ENCODE data around the gene MRPS18C. TPM values are rescaled to one million over a fixed set of nuclear protein-coding genes. Genes with fewer than 3 reads are reported as not detected.
"Not testable (repeated sequence)": the region's sequence is repeated elsewhere in the genome, so short reads cannot be mapped to it uniquely, and the experiment has no call there.

Gene MRPS18C
- total RNA-seq, 4 donors from 2014 or later = 9.9 to 30.8 (median 22.7) TPM

- H3K4me3 ChIP-seq = peak within 1 kb of the TSS; percentile 77 to 86 (median 80)
- peak; percentile 67 to 83 for TF ChIP-seq POLR2A (IDR thresholded peaks at IDR 0.05)
- TF ChIP-seq, protein P1, sequence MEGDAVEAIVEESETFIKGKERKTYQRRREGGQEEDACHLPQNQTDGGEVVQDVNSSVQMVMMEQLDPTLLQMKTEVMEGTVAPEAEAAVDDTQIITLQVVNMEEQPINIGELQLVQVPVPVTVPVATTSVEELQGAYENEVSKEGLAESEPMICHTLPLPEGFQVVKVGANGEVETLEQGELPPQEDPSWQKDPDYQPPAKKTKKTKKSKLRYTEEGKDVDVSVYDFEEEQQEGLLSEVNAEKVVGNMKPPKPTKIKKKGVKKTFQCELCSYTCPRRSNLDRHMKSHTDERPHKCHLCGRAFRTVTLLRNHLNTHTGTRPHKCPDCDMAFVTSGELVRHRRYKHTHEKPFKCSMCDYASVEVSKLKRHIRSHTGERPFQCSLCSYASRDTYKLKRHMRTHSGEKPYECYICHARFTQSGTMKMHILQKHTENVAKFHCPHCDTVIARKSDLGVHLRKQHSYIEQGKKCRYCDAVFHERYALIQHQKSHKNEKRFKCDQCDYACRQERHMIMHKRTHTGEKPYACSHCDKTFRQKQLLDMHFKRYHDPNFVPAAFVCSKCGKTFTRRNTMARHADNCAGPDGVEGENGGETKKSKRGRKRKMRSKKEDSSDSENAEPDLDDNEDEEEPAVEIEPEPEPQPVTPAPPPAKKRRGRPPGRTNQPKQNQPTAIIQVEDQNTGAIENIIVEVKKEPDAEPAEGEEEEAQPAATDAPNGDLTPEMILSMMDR (IDR thresholded peaks at IDR 0.05) = no peak
- peak within 1 kb of the TSS; percentile 82 to 94 (median 89) for H3K27ac ChIP-seq
- no peaks in the 10 kb centered on the region for H3K9me3 ChIP-seq
- no peaks in the 10 kb centered on the region for H3K36me3 ChIP-seq
- no peaks in the 10 kb centered on the region for H3K27me3 ChIP-seq
- DNase-seq = peak; percentile 96 to 98 (median 97)
- H3K4me1 ChIP-seq = peaks cover 0 to 9% (median 0%) of the 10 kb centered on the region in 4 donors
Observed at GRCh38 chr4:83484500-83485461, 28.9 kb downstream of the MRPS18C start, which contains the start of gene ABRAXAS1. Gene ABRAXAS1, minus strand, starts transcription at chr4:83485100. Its CDS starts 28 bp downstream, at chr4:83485072.

DNA sequence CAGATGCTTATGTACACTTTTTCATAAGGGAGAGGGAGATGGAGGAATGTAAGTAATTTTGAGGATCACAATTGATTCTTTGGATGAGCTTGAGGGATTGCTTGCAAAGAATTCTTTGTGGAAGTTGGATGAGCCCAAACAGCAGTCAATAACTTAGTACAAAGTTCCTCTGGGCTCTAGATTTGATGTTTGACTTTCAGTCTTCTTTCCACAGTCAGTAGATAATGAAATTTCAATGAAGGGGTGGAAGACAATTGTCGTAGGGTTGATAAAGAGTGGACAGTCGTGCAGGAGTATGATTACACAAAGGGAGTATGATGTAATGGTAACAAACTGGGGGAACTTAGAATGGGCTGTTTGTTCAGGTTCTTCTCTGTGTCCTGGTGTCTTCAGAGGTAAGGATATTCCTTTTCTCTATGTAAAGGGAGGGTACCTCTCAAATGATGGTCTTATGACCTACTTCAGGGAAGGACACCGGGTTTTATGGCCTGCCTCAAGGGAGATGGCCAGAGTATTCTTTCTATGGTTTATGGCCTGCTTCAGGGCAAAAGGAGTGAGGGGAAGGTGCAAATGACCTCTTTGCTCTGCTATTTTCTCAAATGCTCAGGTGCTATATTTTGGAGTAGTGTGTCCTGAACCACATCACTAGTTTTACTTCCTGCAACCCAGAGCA is 30.7 kb downstream of the MRPS18C start:
- TF ChIP-seq POLR2A (IDR thresholded peaks at IDR 0.05) = no peak
- TF ChIP-seq, protein P1 (IDR thresholded peaks at IDR 0.05) = no peak
- DNase-seq = no peak
- no peak overlapping the region for H3K4me3 ChIP-seq
- H3K9me3 ChIP-seq = no peaks in the 10 kb centered on the region
- no peaks in the 10 kb centered on the region for H3K27me3 ChIP-seq
- peaks cover 0 to 9% (median 0%) of the 10 kb centered on the region in 4 donors for H3K4me1 ChIP-seq
- H3K36me3 ChIP-seq = no peaks in the 10 kb centered on the region
- no peak overlapping the region for H3K27ac ChIP-seq

DNA sequence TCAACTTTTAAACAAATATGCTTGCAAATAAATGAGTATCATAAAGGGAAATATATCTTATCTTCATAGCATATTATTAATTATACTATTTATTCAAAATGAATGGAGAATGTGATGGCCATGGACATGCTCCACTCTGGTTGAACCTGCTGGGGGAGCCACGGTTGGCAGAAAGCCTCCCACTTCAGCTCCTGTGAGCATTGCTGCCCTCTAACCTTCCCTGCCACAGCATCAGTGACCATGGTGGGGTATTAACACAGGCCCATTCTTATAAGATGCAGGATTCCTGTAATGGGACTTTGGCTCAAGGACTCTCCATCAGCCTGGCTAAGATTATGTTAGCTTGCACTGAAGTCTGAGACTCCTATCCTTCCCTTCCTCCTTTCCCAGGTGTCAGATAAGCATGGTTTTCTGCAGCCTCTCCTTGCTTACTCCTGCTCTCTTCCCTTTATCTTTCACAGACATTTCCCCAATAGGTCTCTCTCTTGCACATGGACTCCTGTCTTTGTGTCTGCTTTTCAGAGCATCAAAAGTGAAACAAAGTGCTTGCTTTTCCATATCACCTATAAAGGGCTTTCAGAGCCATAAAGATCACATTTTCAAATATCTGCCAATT is 34.0 kb downstream of the MRPS18C start:
- Histone ChIP-seq H3K4me1 (peaks cover 0 to 4% (median 0%) of the 10 kb centered on the region in 4 donors), H3K27me3 (no peaks in the 10 kb centered on the region), H3K9me3 (no peaks in the 10 kb centered on the region), H3K27ac (no peak overlapping the region), H3K4me3 (no peak overlapping the region), H3K36me3 (no peaks in the 10 kb centered on the region)
- TF ChIP-seq, protein P1 (IDR thresholded peaks at IDR 0.05) = no peak
- no peak for TF ChIP-seq POLR2A (IDR thresholded peaks at IDR 0.05)
- no peak for DNase-seq

- no peaks in the 10 kb centered on the region for H3K36me3 ChIP-seq
- peak in 1 of 3 donors; percentile 55 for DNase-seq
- H3K27ac ChIP-seq = no peak overlapping the region
- H3K4me3 ChIP-seq = no peak overlapping the region
- H3K9me3 ChIP-seq = no peaks in the 10 kb centered on the region
- no peaks in the 10 kb centered on the region for H3K4me1 ChIP-seq
- H3K27me3 ChIP-seq = no peaks in the 10 kb centered on the region
- TF ChIP-seq, protein P1 (IDR thresholded peaks at IDR 0.05) = peak; percentile 41 to 76 (median 63)
- no peak for TF ChIP-seq POLR2A (IDR thresholded peaks at IDR 0.05)
Observed at GRCh38 chr4:83490876-83491450, 35.1 kb downstream of the MRPS18C start.

GRCh38 chr4:83496085-83496917 is 40.4 kb downstream of the MRPS18C start:
- not testable (repeated sequence) for H3K4me1 ChIP-seq, H3K36me3 ChIP-seq, H3K4me3 ChIP-seq, DNase-seq, H3K27ac ChIP-seq, H3K27me3 ChIP-seq, H3K9me3 ChIP-seq

All from Peyer's patch (tissue), 4 donors.